ENCODE data around the gene MORF4L1.
"Not testable (repeated sequence)": the region's sequence is repeated elsewhere in the genome, so short reads cannot be mapped to it uniquely, and the experiment has no call there.

Gene MORF4L1, protein sequence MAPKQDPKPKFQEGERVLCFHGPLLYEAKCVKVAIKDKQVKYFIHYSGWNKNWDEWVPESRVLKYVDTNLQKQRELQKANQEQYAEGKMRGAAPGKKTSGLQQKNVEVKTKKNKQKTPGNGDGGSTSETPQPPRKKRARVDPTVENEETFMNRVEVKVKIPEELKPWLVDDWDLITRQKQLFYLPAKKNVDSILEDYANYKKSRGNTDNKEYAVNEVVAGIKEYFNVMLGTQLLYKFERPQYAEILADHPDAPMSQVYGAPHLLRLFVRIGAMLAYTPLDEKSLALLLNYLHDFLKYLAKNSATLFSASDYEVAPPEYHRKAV

DNA sequence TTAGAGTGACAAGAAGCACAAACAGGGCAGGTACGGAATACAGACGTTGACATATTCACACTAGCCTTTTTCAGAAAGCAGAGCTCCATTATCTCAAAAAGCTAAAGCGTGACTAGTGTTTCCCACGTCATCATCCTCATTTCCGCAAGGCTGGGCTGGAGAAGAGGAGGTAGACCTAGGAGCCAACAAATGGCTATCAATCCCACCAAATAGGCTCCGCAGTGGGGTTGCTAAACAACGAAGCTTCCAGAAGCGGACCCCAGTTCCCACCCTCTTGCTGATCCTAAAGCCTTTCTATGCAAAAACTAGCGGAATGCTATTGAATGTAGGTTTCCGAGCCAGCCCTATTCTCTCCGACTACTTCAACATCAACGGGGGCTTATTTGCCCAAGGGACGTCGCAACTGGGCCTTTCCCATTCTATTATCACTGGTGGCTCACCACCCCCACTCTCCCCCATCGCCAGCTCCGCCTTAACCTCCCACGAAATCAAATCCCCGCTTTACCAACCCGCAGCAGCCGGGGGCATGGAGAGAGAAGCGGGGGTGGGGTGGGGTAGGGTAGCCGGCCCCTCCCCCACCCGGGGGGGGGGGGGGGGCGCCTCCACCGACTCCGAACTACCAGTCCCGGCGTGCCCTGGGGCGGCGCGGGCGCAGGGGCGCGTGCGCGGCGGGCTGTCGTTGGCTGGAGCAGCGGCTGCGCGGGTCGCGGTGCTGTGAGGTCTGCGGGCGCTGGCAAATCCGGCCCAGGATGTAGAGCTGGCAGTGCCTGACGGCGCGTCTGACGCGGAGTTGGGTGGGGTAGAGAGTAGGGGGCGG, at the start of gene MORF4L1:
Gene MORF4L1, plus strand, starts transcription at position 736 of the 817 bp plus-strand sequence. CDS start 128 bp downstream, outside the sequence.
- DNase-seq, result peak; percentile 73 to 99 (median 95)

DNA sequence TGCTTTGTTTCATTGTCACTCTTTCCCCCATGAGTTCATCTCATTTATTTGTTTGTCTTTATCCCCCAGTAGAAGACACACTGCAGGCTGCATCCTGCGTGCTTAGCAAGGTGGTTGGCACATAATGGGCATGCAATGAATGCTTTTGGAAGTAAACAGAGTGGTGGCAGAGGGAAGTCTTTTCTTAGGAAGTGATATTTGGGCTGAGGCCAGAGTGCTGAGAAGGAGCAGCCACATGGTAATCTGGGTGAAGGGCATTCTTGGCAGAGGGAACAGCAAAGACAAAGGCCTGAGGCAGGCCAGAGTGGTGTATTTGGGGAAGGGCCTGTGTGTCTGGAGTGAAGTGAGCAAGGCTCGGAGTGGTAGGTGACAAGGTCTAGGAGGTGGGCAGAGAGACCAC, 43.8 kb upstream of the MORF4L1 start:
- peak in 11 of 51 donors; percentile 2 to 38 (median 19) for DNase-seq

DNA sequence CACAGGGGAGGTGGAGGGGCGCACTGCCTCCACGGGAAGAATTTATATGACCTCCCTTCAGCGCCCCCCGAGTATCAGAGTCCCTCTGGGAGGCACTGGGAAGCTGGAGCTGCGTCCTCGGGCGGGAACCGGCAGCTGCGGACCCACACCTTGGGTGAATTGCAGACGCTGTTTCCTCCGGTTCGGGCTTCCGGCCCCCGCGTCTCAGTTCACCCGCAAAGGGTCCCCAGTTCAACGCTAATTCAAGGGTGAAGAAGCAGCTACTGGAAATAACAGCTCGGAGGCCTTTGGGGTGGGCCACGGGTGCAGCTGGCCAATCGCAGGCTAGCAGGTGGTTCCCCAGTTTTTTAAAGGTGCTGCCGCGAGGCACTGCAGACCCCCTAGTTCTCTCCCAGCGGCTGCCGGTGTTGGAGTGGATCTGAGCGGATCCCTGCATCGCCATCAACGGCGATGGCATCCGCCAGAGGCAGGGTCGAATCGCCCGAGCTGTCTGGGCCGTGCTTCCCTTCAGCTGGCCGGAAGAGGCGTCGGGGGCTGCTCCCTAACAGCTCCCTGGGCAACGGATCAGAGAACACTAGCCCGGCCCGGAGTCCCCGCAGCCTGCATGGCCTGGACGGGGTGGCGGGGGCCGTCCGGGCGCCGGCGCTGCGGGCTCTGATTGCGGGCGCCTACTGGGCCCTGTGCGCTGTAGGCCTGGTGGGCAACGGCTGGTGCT, 42.0 kb upstream of the MORF4L1 start:
- DNase-seq, result no peak

DNA sequence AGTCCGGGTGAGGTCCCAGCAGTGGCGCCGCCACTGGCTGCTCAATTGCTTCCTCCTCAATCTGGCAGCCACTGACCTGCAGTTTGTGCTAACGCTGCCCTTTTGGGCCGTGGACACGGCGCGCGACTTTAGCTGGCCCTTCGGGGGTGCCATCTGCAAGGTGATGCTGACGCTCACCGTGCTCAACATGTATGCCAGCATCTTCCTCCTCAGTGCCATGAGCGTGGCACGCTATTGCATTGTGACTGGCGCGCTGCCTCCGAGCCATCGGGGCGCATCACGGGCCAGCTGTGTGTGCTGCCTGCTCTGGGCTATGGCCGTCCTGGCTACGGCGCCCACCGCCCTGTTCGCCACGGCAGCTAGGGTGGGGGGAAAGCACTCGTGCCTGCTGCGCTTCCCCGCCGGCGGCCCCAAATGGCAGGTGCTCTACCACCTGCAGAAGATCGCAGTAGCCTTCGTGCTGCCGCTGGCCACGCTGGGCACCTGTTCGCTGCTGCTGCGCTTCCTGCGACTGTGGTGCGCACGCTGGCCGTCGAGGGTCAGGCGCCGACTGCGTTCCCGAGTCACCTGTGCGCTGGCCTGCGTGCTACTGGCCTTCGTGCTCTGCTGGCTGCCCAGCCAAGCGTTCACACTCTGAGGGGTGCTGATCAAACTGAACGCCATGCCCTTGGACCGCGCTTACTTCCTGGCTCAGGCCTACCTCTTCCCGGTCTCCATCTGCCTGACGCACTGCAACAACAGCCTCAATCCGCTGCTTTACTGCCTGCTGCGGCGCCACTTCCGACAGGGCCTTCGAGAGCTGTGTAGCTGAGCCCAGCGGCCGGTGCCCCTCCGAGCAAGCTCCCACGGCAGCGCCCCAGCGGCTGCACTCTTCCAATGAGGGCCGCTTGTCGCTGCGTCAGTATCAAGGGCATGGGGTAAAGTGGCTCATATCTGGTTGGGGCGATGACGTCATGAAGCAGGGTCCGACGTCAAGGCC, 41.2 kb upstream of the MORF4L1 start:
- no peak for DNase-seq

DNA sequence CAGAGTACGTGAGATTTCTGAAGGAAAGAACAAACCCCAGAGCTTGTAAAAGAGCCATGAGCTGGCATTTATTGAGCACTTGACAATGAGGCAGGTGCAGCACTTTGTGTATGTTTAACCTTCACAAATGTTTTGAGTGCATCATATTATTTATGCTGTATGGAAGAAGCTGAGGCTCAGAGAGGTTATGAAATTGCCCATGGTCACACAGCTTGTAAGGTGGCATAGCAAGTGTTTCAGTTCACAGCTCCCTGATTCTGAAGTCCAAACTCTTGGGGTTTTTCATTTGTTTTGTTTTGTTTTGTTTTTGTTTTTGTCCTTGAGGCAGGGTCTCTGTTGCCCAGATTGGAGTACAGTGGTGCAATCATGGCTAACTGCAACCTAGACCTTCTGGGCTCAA, 36.4 kb upstream of the MORF4L1 start:
- no peak for DNase-seq

DNA sequence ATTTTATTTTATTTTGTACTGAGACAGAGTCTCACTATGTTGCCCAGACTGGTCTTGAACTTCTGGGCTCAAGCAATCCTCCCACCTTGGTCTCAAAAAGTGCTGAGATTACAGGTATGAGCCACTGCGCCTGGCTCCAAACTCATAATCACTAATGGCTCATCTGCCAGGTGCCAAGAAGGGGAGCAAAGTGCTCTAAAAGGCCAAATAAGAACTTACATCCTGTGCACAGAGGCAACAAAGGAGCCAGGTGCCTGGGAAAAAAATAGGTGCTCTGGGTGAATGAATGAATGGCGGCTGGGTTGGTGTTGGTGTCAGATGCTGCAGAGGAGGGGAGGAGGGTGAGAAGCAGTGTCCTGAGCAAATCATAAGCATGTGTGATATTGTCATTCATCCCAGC, 35.6 kb upstream of the MORF4L1 start:
- no peak for DNase-seq

DNA sequence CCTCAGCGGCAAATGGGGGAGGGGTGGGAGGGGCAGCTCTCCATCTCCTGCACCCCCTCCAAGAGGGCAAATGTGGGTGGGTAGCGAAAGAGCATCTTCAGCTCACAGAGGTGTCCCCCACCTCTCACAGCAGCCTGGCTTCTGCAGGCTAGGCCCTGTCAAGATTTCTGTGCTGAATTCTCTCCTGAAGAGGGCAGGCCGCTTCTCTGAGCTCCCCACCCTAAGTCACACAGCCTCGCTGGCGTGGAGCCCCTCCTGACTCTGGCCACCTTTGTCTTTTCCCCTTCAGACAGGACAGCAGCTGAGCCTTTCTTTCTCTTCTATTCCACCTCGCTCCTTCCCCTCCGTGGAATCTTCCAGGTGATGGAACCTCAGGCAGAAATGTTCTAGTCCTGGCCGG, 35.1 kb upstream of the MORF4L1 start:
- DNase-seq, result no peak

DNA sequence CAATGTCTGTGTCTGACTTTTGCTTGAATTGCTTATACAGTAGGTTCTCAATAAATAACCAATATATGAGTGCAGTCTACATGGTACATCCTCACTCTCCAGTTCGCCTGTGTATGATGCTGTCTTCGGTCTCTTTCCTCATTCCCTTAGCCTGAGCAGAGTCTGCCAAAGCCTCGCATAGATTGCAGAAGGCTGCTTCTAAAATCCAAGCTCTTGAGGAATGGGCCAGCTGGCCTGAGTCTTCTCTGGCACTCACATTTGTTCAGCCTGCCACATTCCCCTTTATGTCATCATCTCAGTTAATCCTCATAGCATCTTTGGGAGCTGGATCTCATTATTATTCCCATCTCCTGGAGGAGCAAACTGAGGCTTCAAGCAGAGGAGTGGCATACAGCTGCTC, 34.2 kb upstream of the MORF4L1 start:
- DNase-seq, result no peak

DNA sequence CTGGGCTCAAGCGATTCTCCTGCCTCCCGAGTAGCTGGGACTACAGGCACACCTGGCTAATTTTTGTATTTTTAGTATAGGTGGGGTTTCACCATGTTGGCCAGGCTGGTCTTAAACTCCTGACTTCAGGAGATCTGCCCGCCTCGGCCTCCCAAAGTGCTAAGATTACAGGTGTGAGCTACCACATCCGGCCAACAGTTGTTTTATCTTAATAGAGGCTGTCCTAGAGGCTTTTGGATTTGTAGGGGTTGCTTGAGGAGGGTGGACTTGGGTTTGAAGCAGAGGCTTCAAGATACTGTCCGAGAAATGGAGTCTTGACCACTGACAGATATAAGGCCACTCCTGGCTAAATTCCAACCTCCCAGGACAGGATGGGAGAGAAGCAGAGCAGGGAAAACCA, 33.5 kb upstream of the MORF4L1 start:
- DNase-seq, result not testable (repeated sequence)

DNA sequence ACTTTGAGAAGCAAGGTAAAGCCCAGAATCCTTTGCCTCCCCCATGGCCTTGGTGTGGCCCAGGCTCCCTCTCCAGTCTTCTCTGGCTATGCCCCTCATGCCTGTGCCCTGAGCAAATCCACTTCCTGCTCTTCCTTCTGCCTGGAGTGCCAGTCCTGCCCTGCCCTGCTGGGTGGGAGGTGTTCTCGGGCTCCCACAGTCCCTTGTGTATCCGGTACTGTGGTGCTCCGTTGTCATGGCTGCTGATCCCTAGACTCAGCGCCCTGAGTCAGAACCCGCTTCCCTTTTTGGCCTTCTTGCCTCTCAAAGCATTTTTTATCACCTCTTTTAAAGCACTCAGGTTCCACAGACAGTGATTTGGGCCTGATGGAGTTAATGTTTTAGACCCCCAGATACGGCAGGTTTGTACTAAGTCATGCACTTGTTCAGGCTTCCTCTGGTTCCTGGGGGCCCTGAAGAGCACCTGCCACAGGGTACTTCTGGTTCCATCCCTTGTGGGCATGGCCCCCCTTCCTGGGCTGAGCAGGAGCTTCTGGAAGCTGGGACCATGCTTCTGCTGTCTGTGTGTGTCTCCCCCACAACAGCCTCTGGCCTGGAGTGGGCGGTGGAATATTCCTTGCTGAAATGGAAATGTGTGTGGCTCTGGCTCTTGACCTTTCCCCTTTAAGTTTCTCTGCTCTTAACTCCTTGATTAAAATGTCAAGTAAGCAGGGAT, 31.9 kb upstream of the MORF4L1 start:
- DNase-seq, result no peak

DNA sequence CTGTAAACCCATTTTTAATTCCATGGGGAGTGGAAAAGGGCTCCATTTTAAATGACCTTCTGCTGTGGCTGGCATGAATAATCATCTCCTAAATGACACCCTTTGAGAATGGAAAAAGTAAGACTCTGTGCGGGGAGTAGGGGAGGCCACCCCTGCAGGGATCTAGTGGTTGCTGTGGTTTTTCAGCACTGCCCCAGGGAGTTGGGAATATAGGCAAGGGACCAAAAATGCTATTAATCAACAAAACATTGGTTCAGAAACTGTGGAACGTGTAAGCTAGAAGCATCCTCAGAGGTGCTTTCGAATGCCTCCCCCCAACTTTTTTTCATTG, 31.3 kb upstream of the MORF4L1 start:
- DNase-seq, result no peak

DNA sequence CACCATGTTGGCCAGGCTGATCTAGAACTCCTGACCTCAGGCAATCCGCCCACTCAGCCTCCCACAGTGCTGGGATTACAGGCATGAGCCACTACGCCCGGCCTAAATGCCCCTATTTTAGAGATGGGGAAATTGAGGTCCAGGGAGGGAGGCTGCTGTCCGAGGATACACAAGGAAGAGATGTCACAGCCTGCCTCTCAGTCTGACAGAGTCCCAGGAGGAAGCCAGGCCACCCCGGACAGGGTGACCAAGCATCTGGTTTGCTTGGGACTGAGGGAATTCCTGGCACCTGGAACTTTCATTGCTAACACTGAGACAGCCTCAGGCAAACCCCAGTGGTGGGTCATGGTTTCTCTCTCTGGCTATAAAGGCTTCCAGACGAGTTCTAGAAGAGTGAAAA, 30.8 kb upstream of the MORF4L1 start:
- DNase-seq, result no peak

DNA sequence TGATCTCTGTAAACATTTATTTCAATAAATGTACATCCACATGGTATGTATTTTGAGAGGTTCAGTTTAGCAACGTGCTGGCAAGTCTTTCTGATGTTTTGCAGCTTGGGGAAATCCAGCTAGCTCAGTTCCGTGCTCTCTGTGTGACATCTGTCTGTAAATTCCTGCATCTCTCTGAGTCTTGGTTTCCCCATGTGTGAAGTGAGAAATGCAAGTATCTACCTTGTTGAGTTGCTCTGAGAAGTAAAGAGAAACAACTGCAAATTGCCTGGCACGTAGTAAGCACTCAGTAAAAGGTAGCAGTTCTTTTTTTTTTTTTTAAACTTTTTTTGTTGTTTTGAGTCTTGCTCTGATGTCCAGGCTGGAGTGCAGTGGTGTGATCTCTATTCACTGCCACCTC, 30.2 kb upstream of the MORF4L1 start:
- no peak for DNase-seq

DNA sequence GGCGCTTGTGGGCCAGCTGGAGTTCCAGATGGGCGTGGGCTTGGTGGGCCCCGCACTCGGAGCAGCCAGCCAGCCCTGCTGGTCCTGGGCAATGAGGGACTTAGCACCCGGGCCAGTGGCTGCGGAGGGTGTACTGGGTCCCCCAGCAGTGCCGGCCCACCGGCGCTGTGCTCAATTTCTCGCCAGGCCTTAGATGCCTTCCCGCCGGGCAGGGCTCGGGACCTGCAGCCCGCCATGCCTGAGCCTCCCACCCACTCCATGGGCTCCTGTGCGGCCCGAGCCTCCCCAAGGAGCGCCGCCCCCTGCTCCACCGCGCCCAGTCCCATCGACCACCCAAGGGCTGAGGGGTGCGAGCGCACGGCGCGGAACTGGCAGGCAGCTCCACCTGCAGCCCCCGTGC, 25.8 kb upstream of the MORF4L1 start:
- not testable (repeated sequence) for DNase-seq

DNA sequence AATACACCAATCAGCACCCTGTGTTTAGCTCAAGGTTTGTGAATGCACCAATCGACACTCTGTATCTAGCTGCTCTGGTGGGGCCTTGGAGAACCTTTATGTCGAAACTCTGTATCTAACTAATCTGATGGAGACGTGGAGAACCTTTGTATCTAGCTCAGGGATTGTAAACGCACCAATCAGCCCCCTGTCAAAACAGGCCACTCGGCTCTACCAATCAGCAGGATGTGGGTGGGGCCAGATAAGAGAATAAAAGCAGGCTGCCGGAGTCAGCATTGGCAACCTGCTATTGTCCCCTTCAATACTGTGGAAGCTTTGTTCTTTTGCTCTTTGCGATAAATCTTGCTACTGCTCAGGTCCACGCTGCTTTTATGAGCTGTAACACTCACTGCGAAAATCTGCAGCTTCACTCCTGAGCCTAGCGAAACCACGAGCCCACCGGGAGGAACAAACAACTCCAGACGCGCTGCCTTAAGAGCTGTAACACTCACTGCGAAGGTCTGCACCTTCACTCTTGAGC, 25.2 kb upstream of the MORF4L1 start:
- not testable (repeated sequence) for DNase-seq

DNA sequence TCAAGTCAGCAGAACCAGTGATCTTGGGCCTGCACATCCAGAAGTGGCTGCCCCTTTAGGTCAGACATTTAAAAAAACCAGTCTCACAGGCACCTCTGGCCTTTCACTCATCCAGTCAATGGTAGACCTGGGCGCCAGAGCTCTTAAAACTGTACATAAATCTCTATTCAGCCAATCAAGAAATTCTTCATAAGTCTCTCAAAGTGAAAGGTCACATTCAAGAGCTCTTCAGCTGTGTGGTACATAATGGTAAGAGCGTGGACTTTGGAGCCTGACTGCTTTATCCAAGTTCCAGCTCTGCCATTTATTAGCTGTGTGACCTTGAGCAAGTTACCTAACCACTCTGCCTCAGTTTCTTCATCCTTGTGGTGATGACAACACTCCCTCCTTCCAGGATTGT, 22.3 kb upstream of the MORF4L1 start:
- no peak for DNase-seq

DNA sequence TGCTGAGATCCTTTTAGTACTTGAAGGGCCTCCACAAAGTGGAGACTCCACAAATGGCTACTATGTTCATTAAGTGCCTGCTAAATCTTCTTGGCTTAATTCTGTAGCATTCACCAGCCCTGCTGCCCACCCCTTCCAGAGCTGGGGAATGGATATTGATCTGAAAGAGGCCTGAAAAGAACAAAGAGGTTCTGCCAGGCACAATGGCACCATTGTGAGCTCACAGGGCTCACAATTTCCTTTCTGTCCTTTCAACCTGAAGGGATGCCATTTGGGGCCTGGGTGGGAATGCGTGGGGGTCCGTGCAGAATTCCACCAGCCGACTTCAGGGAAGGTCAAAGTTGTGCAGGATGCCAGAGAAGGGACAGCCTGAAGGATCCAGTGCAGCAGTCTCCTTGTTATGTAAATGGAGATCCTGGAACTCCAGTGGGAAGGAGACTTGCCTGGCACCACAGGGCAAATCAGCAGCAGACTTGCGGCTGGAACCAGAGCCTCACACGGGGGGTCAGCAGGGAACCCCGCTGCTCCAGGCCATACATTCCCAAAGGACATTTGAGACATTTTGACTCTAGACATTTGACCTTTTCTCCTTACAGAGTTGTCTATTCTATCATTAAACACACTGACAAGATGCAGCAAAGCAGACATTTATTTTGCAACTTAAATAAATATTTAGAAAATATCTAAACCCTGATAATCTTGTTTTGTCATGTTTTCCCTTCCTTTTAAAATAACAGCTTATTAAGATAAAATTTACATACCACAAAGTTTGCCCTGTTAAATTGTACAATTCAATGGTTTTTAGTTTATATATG, 21.5 kb upstream of the MORF4L1 start:
- DNase-seq, result peak in 27 of 51 donors; percentile 9 to 76 (median 42)

DNA sequence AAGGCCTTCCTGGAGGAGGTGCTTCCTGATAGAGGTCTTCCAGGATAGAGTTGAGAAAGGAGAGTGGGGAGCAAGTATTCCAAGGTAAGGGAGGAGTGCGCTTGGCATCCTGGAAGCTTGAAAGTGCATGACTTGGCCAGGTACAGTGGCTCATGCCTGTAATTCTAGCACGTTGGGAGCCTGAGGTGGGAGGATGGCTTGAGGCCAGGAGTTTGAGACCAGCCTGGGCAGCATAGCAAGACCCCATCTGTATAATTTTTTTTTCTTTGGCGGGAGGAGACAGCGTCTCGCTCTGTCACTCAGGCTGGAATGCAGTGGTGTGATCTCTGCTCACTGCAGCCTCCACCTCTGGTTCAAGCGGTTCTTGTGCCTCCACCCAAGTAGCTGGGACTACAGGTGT, 19.2 kb upstream of the MORF4L1 start:
- no peak for DNase-seq

DNA sequence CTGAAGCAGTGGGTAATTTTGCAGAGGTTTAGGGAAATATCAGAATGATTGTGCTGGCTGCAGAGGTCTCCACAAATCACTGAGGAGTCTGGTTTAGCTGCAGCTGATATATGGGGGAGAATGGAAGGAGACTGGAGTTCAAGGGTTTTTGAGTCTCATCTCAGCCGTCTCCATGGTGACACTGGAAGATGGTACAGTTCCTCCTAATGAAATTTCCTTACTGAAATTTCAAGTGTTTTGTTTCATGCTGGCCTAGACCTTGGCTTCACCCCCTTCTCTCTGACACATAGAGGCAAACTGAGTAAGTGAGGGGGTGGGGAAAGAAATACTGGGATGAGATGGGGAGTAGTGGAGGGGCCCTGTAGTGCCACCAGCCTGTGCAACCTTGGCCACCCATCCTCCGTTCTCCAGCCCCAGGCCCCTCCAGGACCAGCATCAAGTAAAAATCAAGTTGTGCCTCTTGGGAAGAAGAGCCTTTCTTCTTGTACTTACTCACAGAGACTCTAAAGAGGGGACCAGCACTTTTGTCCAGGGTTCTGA, 17.8 kb upstream of the MORF4L1 start:
- DNase-seq, result peak in 1 of 51 donors; percentile 18

Data from hypothalamus (tissue), 51 donors.